Measurements from ENCODE around the gene PDZD2.
A peak's percentile ranks its signal among the peaks of the same experiment; 100 is the strongest.
"Not testable (repeated sequence)": the region's sequence is repeated elsewhere in the genome, so short reads cannot be mapped to it uniquely, and the experiment has no call there.

Gene PDZD2

GRCh38 chr5:31768046-31768445 lies 129.1 kb downstream of the PDZD2 start:
- DNase-seq (ENCODE audit: low read depth, low spot score) = no peak

GRCh38 chr5:31768784-31769183 lies 129.9 kb downstream of the PDZD2 start:
- DNase-seq (ENCODE audit: low read depth, low spot score) = no peak

GRCh38 chr5:31769530-31769929 lies 130.6 kb downstream of the PDZD2 start:
- DNase-seq (ENCODE audit: low read depth, low spot score) = no peak

- DNase-seq (ENCODE audit: low read depth, low spot score) = no peak
These were observed 131.3 kb downstream of the PDZD2 start for GRCh38 chr5:31770132-31770720.

GRCh38 chr5:31770998-31771397 lies 132.1 kb downstream of the PDZD2 start:
- no peak for DNase-seq (ENCODE audit: low read depth, low spot score)

- DNase-seq (ENCODE audit: low read depth, low spot score) = no peak
These were observed 132.6 kb downstream of the PDZD2 start for GRCh38 chr5:31771500-31771899.

- not testable (repeated sequence) for DNase-seq (ENCODE audit: low read depth, low spot score)
These were observed 137.4 kb downstream of the PDZD2 start for GRCh38 chr5:31776294-31776693.

GRCh38 chr5:31776976-31777651 lies 138.2 kb downstream of the PDZD2 start:
- DNase-seq (ENCODE audit: low read depth, low spot score) = no peak

- DNase-seq (ENCODE audit: low read depth, low spot score) = no peak
These were observed 142.8 kb downstream of the PDZD2 start for GRCh38 chr5:31781772-31782171.

- no peak for DNase-seq (ENCODE audit: low read depth, low spot score)
These were observed 144.2 kb downstream of the PDZD2 start for GRCh38 chr5:31783086-31783645.

GRCh38 chr5:31783731-31784130 lies 144.8 kb downstream of the PDZD2 start:
- DNase-seq (ENCODE audit: low read depth, low spot score) = no peak

- DNase-seq (ENCODE audit: low read depth, low spot score) = no peak
These were observed 147.2 kb downstream of the PDZD2 start for GRCh38 chr5:31786090-31786631.

GRCh38 chr5:31794009-31794408 lies 155.1 kb downstream of the PDZD2 start:
- no peak for DNase-seq (ENCODE audit: low read depth, low spot score)

- no peak for DNase-seq (ENCODE audit: low read depth, low spot score)
These were observed 159.2 kb downstream of the PDZD2 start for GRCh38 chr5:31798168-31798567.

- DNase-seq (ENCODE audit: low read depth, low spot score) = no peak
These were observed 161.4 kb downstream of the PDZD2 start for GRCh38 chr5:31800351-31800750.

GRCh38 chr5:31805785-31806400 lies 167.0 kb downstream of the PDZD2 start:
- DNase-seq (ENCODE audit: low read depth, low spot score) = no peak

GRCh38 chr5:31806561-31806960 lies 167.6 kb downstream of the PDZD2 start:
- DNase-seq (ENCODE audit: low read depth, low spot score) = no peak

GRCh38 chr5:31807789-31808540 lies 169.0 kb downstream of the PDZD2 start:
- DNase-seq (ENCODE audit: low read depth, low spot score) = no peak

GRCh38 chr5:31809050-31809870 lies 170.3 kb downstream of the PDZD2 start:
- peak; percentile 37 for DNase-seq (ENCODE audit: low read depth, low spot score)

- no peak for DNase-seq (ENCODE audit: low read depth, low spot score)
These were observed 172.3 kb downstream of the PDZD2 start for GRCh38 chr5:31811210-31811609.

- DNase-seq (ENCODE audit: low read depth, low spot score) = no peak
These were observed 176.4 kb downstream of the PDZD2 start for GRCh38 chr5:31815376-31815775.
